HAP-1 (cell line): ENCODE data around the gene IGFBP6.

Experiments used
- DNase-seq, 2 experiments: peaks; one replicate each; pipeline ENCODE4 v3.0.0-alpha.2; 2016 to 2020; ENCODE audit warnings: low spot score in 2 of 2
- H3K27me3 ChIP-seq: fragments of 250-450 bp; sonication (Bioruptor Pico); 2 replicates; pipeline ENCODE4 v1.5.1; 2020; ENCODE audit warnings: low read depth, mild to moderate bottlenecking, moderate library complexity
- H3K36me3 ChIP-seq: fragments of 250-450 bp; sonication (Bioruptor Pico); replicated peaks from 2 replicates; pipeline ENCODE4 v1.5.1; 2020; ENCODE audit warnings: mild to moderate bottlenecking
- H3K4me1 ChIP-seq: fragments of 250-450 bp; sonication (Bioruptor Pico); 2 replicates; pipeline ENCODE4 v1.5.1; 2020; ENCODE audit warnings: mild to moderate bottlenecking
- H3K4me3 ChIP-seq: fragments of 250-450 bp; sonication (Bioruptor Pico); 2 replicates; pipeline ENCODE4 v1.5.1; 2020; ENCODE audit warnings: mild to moderate bottlenecking, moderate library complexity
- H3K9me3 ChIP-seq: fragments of 250-450 bp; sonication (Bioruptor Pico); 2 replicates; pipeline ENCODE4 v1.5.1; 2020; ENCODE audit warnings: mild to moderate bottlenecking, moderate library complexity
- in situ Hi-C: fragments of 300-500 bp; cut with MboI; formaldehyde crosslinking; loops from 3 replicates; pipeline ENCODE4 v1.14.3; 2020; ENCODE audit warnings: low sequenced_read_pairs, inconsistent platforms, mixed read lengths

Gene IGFBP6

GRCh38 chr12:53055471-53056266 is 41.8 kb upstream of the IGFBP6 start:
- no peaks in the 10 kb centered on the region for H3K9me3 ChIP-seq
- in situ Hi-C loops = no loop called here
- no peaks in the 10 kb centered on the region for H3K36me3 ChIP-seq
- no peaks in the 10 kb centered on the region for H3K4me1 ChIP-seq
- DNase-seq = no peak
- peaks cover 12% of the 10 kb centered on the region; the same call in 1 of the 2 replicates for H3K27me3 ChIP-seq
- no peak overlapping the region for H3K4me3 ChIP-seq

- in situ Hi-C loops = no loop called here
- H3K27me3 ChIP-seq = peaks cover 15% of the 10 kb centered on the region; the same call in 1 of the 2 replicates
- no peaks in the 10 kb centered on the region for H3K9me3 ChIP-seq
- DNase-seq = no peak
- no peaks in the 10 kb centered on the region for H3K36me3 ChIP-seq
- H3K4me3 ChIP-seq = no peak overlapping the region
- H3K4me1 ChIP-seq = no peaks in the 10 kb centered on the region
These were observed 41.2 kb upstream of the IGFBP6 start for GRCh38 chr12:53056296-53056695.

GRCh38 chr12:53056901-53057300 is 40.6 kb upstream of the IGFBP6 start:
- Histone ChIP-seq H3K4me1 (no peaks in the 10 kb centered on the region), H3K4me3 (no peak overlapping the region), H3K9me3 (no peaks in the 10 kb centered on the region), H3K27me3 (peaks cover 16% of the 10 kb centered on the region; the same call in 1 of the 2 replicates), H3K36me3 (no peaks in the 10 kb centered on the region)
- in situ Hi-C loops = no loop called here
- DNase-seq = no peak

GRCh38 chr12:53057816-53058500 is 39.5 kb upstream of the IGFBP6 start:
- no peaks in the 10 kb centered on the region for H3K36me3 ChIP-seq
- in situ Hi-C loops = no loop called here
- H3K27me3 ChIP-seq = peaks cover 16% of the 10 kb centered on the region; the same call in 1 of the 2 replicates
- no peak overlapping the region for H3K4me3 ChIP-seq
- no peaks in the 10 kb centered on the region for H3K4me1 ChIP-seq
- no peaks in the 10 kb centered on the region for H3K9me3 ChIP-seq
- no peak for DNase-seq

GRCh38 chr12:53058674-53059433 is 38.6 kb upstream of the IGFBP6 start:
- no peaks in the 10 kb centered on the region for H3K9me3 ChIP-seq
- H3K4me1 ChIP-seq = no peaks in the 10 kb centered on the region
- in situ Hi-C loops = no loop called here
- peaks cover 16% of the 10 kb centered on the region; the same call in 1 of the 2 replicates for H3K27me3 ChIP-seq
- no peak for DNase-seq
- H3K4me3 ChIP-seq = no peak overlapping the region
- no peaks in the 10 kb centered on the region for H3K36me3 ChIP-seq

GRCh38 chr12:53059434-53060063 is 37.9 kb upstream of the IGFBP6 start:
- H3K9me3 ChIP-seq = no peaks in the 10 kb centered on the region
- H3K36me3 ChIP-seq = peaks cover 3% of the 10 kb centered on the region; the same call in 1 of the 2 replicates
- in situ Hi-C loops = loop anchor here (10.0 kb wide), 1 partner anchor 225 kb away; no protein-coding TSS in a partner anchor
- H3K4me1 ChIP-seq = no peaks in the 10 kb centered on the region
- no peak overlapping the region for H3K4me3 ChIP-seq
- H3K27me3 ChIP-seq = peaks cover 16% of the 10 kb centered on the region; the same call in 1 of the 2 replicates
- DNase-seq = no peak

GRCh38 chr12:53060064-53060720 is 37.3 kb upstream of the IGFBP6 start:
- Histone ChIP-seq H3K36me3 (peaks cover 3% of the 10 kb centered on the region; the same call in 1 of the 2 replicates), H3K4me1 (no peaks in the 10 kb centered on the region), H3K9me3 (no peaks in the 10 kb centered on the region), H3K4me3 (no peak overlapping the region), H3K27me3 (peaks cover 16% of the 10 kb centered on the region; the same call in 1 of the 2 replicates)
- DNase-seq = no peak
- in situ Hi-C loops = loop anchor here (10.0 kb wide), 1 partner anchor 225 kb away; no protein-coding TSS in a partner anchor

- in situ Hi-C loops = loop anchor here (10.0 kb wide), 1 partner anchor 224 kb away; no protein-coding TSS in a partner anchor
- no peak for DNase-seq
These were observed 36.7 kb upstream of the IGFBP6 start for GRCh38 chr12:53060721-53061276.

GRCh38 chr12:53061404-53062010 is 36.0 kb upstream of the IGFBP6 start:
- in situ Hi-C loops = loop anchor here (10.0 kb wide), 1 partner anchor 223 kb away; no protein-coding TSS in a partner anchor
- Histone ChIP-seq H3K27me3 (peaks cover 16% of the 10 kb centered on the region; the same call in 1 of the 2 replicates), H3K36me3 (peaks cover 8% of the 10 kb centered on the region; the same call in 1 of the 2 replicates), H3K9me3 (no peaks in the 10 kb centered on the region), H3K4me1 (no peaks in the 10 kb centered on the region), H3K4me3 (no peak overlapping the region)
- DNase-seq = peak in 1 of 2 experiments; percentile 39

More at GRCh38 chr12:53060721-53061276, 36.7 kb upstream of the IGFBP6 start:
- peaks cover 16% of the 10 kb centered on the region; the same call in 1 of the 2 replicates for H3K27me3 ChIP-seq
- no peaks in the 10 kb centered on the region for H3K4me1 ChIP-seq
- peaks cover 8% of the 10 kb centered on the region; the same call in 1 of the 2 replicates for H3K36me3 ChIP-seq
- no peak overlapping the region for H3K4me3 ChIP-seq
- no peaks in the 10 kb centered on the region for H3K9me3 ChIP-seq

GRCh38 chr12:53062011-53062961 is 35.2 kb upstream of the IGFBP6 start:
- in situ Hi-C loops = loop anchor here (10.0 kb wide), 1 partner anchor 223 kb away; no protein-coding TSS in a partner anchor
- peaks cover 16% of the 10 kb centered on the region; the same call in 1 of the 2 replicates for H3K27me3 ChIP-seq
- peaks cover 8% of the 10 kb centered on the region; the same call in 1 of the 2 replicates for H3K36me3 ChIP-seq
- no peak for DNase-seq
- no peak overlapping the region for H3K4me3 ChIP-seq
- H3K9me3 ChIP-seq = no peaks in the 10 kb centered on the region
- H3K4me1 ChIP-seq = no peaks in the 10 kb centered on the region
